SK-N-SH treated with all-trans-retinoic acid at 6 μM for 48 hours (cell line): ENCODE measurements around the gene SLC66A1.
"Not testable (repeated sequence)": the region's sequence is repeated elsewhere in the genome, so short reads cannot be mapped to it uniquely, and the experiment has no call there.

Experiments used
- ATAC-seq: fragments of 200-7000 bp; cut with Tn5 transposase; 3 replicates; pipeline ENCODE4 v1.9.1; 2020; ENCODE audit warnings: mild to moderate bottlenecking, moderate library complexity
- ARNTL ChIP-seq: fragments of 450-650 bp; formaldehyde crosslinking; IDR thresholded peaks from 2 replicates; pipeline ENCODE4 v1.5.0; 2020; ENCODE audit warnings: low read depth, mild to moderate bottlenecking, moderate library complexity, borderline replicate concordance
- CSDC2 ChIP-seq: fragments of 250-450 bp; sonication (Bioruptor Pico); IDR thresholded peaks from 2 replicates; pipeline ENCODE4 v1.5.0; 2020; ENCODE audit warnings: mild to moderate bottlenecking, moderate library complexity
- ESRRG ChIP-seq: fragments of 250-450 bp; sonication (Bioruptor Pico); IDR thresholded peaks from 2 replicates; pipeline ENCODE4 v1.6.1; 2021; ENCODE audit warnings: mild to moderate bottlenecking
- GLIS3 ChIP-seq: fragments of 250-450 bp; sonication (Bioruptor Pico); IDR thresholded peaks from 2 replicates; pipeline ENCODE4 v1.5.0; 2020; ENCODE audit warnings: mild to moderate bottlenecking, moderate library complexity
- ISL1 ChIP-seq: fragments of 250-450 bp; sonication (Bioruptor Pico); IDR thresholded peaks from 2 replicates; pipeline ENCODE4 v2.1.2; 2022; ENCODE audit warnings: mild to moderate bottlenecking, moderate library complexity
- OSR1 ChIP-seq: fragments of 250-450 bp; sonication (Bioruptor Pico); IDR thresholded peaks from 2 replicates; pipeline ENCODE4 v1.8.0; 2022; ENCODE audit warnings: moderate library complexity, mild to moderate bottlenecking, inconsistent platforms
- PATZ1 ChIP-seq: fragments of 250-450 bp; sonication (Bioruptor Pico); IDR thresholded peaks from 2 replicates; pipeline ENCODE4 v1.8.0; 2020; ENCODE audit warnings: mild to moderate bottlenecking, moderate library complexity, borderline replicate concordance
- POU6F1 ChIP-seq: fragments of 250-450 bp; sonication (Bioruptor Pico); IDR thresholded peaks from 2 replicates; pipeline ENCODE4 v1.8.0; 2021; ENCODE audit warnings: low read depth, mild to moderate bottlenecking, moderate library complexity, borderline replicate concordance
- RARB ChIP-seq: fragments of 250-450 bp; sonication (Bioruptor Pico); IDR thresholded peaks from 2 replicates; pipeline ENCODE4 v1.8.0; 2021; ENCODE audit warnings: mild to moderate bottlenecking, moderate library complexity
- SNAI2 ChIP-seq: fragments of 250-450 bp; sonication (Bioruptor Pico); IDR thresholded peaks from 2 replicates; pipeline ENCODE4 v1.5.0; 2020; ENCODE audit warnings: mild to moderate bottlenecking, moderate library complexity
- TCF4 ChIP-seq: fragments of 250-450 bp; sonication (Bioruptor Pico); IDR thresholded peaks from 2 replicates; pipeline ENCODE4 v1.8.0; 2021; ENCODE audit warnings: mild to moderate bottlenecking, moderate library complexity, borderline replicate concordance
- TOX ChIP-seq: fragments of 250-450 bp; sonication (Bioruptor Pico); IDR thresholded peaks from 2 replicates; pipeline ENCODE4 v1.8.0; 2021; ENCODE audit warnings: mild to moderate bottlenecking, moderate library complexity, borderline replicate concordance
- TSHZ2 ChIP-seq: fragments of 250-450 bp; sonication (Bioruptor Pico); IDR thresholded peaks from 2 replicates; pipeline ENCODE4 v1.5.0; 2020; ENCODE audit warnings: mild to moderate bottlenecking, moderate library complexity
- ZC3H10 ChIP-seq: fragments of 250-450 bp; sonication (Bioruptor Pico); IDR thresholded peaks from 2 replicates; pipeline ENCODE4 v1.5.1; 2021; ENCODE audit warnings: mild to moderate bottlenecking, moderate library complexity
- ZFP3 ChIP-seq: fragments of 250-450 bp; sonication (Bioruptor Pico); IDR thresholded peaks from 2 replicates; pipeline ENCODE4 v1.5.0; 2020; ENCODE audit warnings: mild to moderate bottlenecking, moderate library complexity
- ZFP30 ChIP-seq: fragments of 450-650 bp; formaldehyde crosslinking; IDR thresholded peaks from 2 replicates; pipeline ENCODE4 v1.5.0; 2022; ENCODE audit warnings: mild to moderate bottlenecking, moderate library complexity
- ZNF565 ChIP-seq: fragments of 450-650 bp; formaldehyde crosslinking; conservative IDR thresholded peaks from 2 replicates; pipeline ENCODE4 v1.5.0; 2020; ENCODE audit warnings: low read depth, mild to moderate bottlenecking, moderate library complexity
- ZNF8 ChIP-seq: fragments of 450-650 bp; formaldehyde crosslinking; IDR thresholded peaks from 2 replicates; pipeline ENCODE4 v1.5.0; 2020; ENCODE audit warnings: mild to moderate bottlenecking, moderate library complexity

Gene SLC66A1

GRCh38 chr1:19287436-19288185, 24.5 kb upstream of the SLC66A1 start (continued):
- TF ChIP-seq PATZ1 (CRISPR knock-in tag) = no peak

- not testable (repeated sequence) for ATAC-seq
These were observed 23.5 kb upstream of the SLC66A1 start, which contains the start of gene AKR7A3 for GRCh38 chr1:19288324-19289241. Gene AKR7A3 (minus strand): TSS chr1:19288770. CDS start chr1:19288709, 61 bp downstream.

GRCh38 chr1:19289244-19289643, 22.9 kb upstream of the SLC66A1 start:
- TF ChIP-seq RARB (CRISPR knock-in tag) (no peak), ZC3H10 (no peak), PATZ1 (CRISPR knock-in tag) (no peak), ZNF8 (no peak), SNAI2 (CRISPR knock-in tag) (no peak), ZFP30 (CRISPR knock-in tag) (no peak), TCF4 (no peak), ARNTL (CRISPR knock-in tag) (no peak), POU6F1 (CRISPR knock-in tag) (no peak), OSR1 (CRISPR knock-in tag) (no peak), GLIS3 (no peak), ISL1 (CRISPR knock-in tag) (no peak), ESRRG (CRISPR knock-in tag) (no peak), TSHZ2 (CRISPR knock-in tag) (no peak), CSDC2 (no peak)
- ATAC-seq = no peak

- no peak for ATAC-seq
- no peak for TF ChIP-seq ZFP3
- no peak for TF ChIP-seq PATZ1 (CRISPR knock-in tag)
- TF ChIP-seq TSHZ2 (CRISPR knock-in tag) = no peak
- no peak for TF ChIP-seq GLIS3
- no peak for TF ChIP-seq SNAI2 (CRISPR knock-in tag)
- TF ChIP-seq RARB (CRISPR knock-in tag) = no peak
- no peak for TF ChIP-seq OSR1 (CRISPR knock-in tag)
- TF ChIP-seq ZNF8 = no peak
- no peak for TF ChIP-seq ZC3H10
- no peak for TF ChIP-seq ZNF565
- TF ChIP-seq ZFP30 (CRISPR knock-in tag) = no peak
- no peak for TF ChIP-seq TOX
- TF ChIP-seq ARNTL (CRISPR knock-in tag) = no peak
These were observed 17.5 kb upstream of the SLC66A1 start for GRCh38 chr1:19294638-19295037.
